ENCODE data around the gene CYP1B1. TPM values are rescaled to one million over a fixed set of nuclear protein-coding genes. Genes with fewer than 3 reads are reported as not detected.

Gene CYP1B1
- total RNA-seq, 1 experiment from 2014 or later, result 4.2 TPM

DNA sequence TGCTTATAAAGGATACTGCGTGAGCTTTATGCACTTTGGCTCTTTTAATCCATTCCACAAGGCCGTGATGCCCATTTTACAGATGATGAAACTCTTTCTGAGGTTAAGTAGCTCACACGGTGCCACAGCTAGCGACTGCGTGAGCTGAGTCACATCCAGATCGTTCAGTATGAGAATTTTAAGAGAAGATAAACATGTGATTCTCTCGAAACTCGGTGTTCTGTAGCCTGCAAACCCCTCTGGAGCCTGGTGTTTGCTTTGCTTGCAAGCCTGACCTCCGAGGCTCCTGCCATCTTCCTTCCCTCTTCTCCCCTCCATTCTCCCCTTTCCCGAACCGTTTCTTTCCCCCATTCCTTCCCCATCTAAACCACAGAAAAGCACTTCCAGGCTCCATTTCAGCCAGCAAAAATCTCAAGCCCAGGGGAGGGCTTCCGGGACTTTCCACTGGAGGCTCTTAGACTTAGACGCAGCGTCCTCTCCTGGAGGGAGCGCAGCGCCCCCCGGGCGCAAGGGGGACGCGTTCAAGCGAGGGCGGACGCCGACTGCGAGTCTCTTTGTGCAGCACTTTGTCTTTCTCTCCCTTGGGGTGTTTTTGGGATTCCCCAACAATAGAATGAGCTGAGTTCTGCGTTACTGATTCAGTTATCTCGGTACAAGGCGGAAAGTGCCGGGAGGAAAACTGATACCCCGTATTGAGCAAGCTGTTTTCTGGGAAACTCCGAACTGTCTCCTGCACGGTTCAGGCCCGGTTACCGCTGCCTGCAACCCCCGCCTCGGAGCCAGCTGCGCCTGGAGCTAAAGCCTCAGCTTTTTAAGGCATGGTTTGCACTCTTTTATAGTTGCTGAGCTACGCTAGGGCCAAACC is 38.0 kb downstream of the CYP1B1 start:
- Mint-ChIP-seq H3K27me3 (ENCODE audit: low read depth) (peaks cover 37% of the 10 kb centered on the region), H3K9me3 (no peaks in the 10 kb centered on the region), H3K4me3 (peak overlapping the region; percentile 48), H3K4me1 (peaks cover 14% of the 10 kb centered on the region), H3K36me3 (no peaks in the 10 kb centered on the region), H3K27ac (no peak overlapping the region)
- DNase-seq (ENCODE audit: low spot score) (peak; percentile 54), ATAC-seq (peak; percentile 91)
- TF ChIP-seq GRHL2 (CRISPR knock-in tag; IDR thresholded peaks at IDR 0.05; ENCODE audit: insufficient replicate concordance, severe bottlenecking) (no peak), CREM (CRISPR knock-in tag; IDR thresholded peaks at IDR 0.05) (no peak), ZNF671 (CRISPR knock-in tag; IDR thresholded peaks at IDR 0.05) (no peak), SMAD3 (CRISPR knock-in tag; IDR thresholded peaks at IDR 0.05; ENCODE audit: borderline replicate concordance) (no peak)
- TF ChIP-seq, protein P1, sequence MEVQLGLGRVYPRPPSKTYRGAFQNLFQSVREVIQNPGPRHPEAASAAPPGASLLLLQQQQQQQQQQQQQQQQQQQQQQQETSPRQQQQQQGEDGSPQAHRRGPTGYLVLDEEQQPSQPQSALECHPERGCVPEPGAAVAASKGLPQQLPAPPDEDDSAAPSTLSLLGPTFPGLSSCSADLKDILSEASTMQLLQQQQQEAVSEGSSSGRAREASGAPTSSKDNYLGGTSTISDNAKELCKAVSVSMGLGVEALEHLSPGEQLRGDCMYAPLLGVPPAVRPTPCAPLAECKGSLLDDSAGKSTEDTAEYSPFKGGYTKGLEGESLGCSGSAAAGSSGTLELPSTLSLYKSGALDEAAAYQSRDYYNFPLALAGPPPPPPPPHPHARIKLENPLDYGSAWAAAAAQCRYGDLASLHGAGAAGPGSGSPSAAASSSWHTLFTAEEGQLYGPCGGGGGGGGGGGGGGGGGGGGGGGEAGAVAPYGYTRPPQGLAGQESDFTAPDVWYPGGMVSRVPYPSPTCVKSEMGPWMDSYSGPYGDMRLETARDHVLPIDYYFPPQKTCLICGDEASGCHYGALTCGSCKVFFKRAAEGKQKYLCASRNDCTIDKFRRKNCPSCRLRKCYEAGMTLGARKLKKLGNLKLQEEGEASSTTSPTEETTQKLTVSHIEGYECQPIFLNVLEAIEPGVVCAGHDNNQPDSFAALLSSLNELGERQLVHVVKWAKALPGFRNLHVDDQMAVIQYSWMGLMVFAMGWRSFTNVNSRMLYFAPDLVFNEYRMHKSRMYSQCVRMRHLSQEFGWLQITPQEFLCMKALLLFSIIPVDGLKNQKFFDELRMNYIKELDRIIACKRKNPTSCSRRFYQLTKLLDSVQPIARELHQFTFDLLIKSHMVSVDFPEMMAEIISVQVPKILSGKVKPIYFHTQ (CRISPR knock-in tag; IDR thresholded peaks at IDR 0.05), result no peak
- TF ChIP-seq, protein P2, sequence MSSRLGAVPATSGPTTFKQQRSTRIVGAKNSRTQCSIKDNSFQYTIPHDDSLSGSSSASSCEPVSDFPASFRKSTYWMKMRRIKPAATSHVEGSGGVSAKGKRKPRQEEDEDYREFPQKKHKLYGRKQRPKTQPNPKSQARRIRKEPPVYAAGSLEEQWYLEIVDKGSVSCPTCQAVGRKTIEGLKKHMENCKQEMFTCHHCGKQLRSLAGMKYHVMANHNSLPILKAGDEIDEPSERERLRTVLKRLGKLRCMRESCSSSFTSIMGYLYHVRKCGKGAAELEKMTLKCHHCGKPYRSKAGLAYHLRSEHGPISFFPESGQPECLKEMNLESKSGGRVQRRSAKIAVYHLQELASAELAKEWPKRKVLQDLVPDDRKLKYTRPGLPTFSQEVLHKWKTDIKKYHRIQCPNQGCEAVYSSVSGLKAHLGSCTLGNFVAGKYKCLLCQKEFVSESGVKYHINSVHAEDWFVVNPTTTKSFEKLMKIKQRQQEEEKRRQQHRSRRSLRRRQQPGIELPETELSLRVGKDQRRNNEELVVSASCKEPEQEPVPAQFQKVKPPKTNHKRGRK (CRISPR knock-in tag; IDR thresholded peaks at IDR 0.05; ENCODE audit: borderline replicate concordance), result no peak
- CTCF ChIA-PET, result interaction anchor here (1.0 to 2.3 kb wide), 6 partner anchors 9 to 148 kb away, joined by 3 to 6 read pairs (median 4); partner anchors contain the start of gene CYP1B1
- POLR2A ChIA-PET, result no interaction called here

DNA sequence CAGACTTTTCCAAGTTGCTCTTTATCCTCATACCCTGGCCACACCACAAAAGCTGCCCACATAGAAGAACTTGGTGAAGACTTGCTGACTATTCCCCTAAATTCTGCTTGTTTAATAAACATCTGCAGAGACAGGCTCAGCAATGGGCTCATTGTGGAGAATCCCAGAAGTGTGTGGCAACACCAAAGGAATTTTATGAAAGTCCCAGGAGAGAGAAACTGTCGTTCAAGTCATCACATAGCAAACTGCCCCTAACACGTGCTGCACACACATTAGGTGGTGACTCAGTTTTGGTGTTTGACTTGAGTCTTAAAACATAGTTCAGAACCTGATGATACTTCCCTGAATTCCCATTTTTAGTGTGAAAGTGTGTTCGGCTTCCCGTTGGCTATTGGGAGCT is 38.6 kb downstream of the CYP1B1 start:
- no peak for ATAC-seq
- Mint-ChIP-seq H3K27ac (no peak overlapping the region), H3K4me3 (no peak overlapping the region), H3K27me3 (ENCODE audit: low read depth) (peaks cover 37% of the 10 kb centered on the region), H3K36me3 (no peaks in the 10 kb centered on the region), H3K4me1 (peaks cover 14% of the 10 kb centered on the region), H3K9me3 (no peaks in the 10 kb centered on the region)
- CTCF ChIA-PET, result interaction anchor here (1.1 to 2.3 kb wide), 3 partner anchors 9 to 44 kb away, joined by 4 to 6 read pairs (median 4); partner anchors contain the start of gene CYP1B1
- POLR2A ChIA-PET, result no interaction called here
- no peak for DNase-seq (ENCODE audit: low spot score)
- no peak for TF ChIP-seq MYBL2 (CRISPR knock-in tag; IDR thresholded peaks at IDR 0.05)
- TF ChIP-seq, protein P3, sequence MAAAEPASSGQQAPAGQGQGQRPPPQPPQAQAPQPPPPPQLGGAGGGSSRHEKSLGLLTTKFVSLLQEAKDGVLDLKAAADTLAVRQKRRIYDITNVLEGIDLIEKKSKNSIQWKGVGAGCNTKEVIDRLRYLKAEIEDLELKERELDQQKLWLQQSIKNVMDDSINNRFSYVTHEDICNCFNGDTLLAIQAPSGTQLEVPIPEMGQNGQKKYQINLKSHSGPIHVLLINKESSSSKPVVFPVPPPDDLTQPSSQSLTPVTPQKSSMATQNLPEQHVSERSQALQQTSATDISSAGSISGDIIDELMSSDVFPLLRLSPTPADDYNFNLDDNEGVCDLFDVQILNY (CRISPR knock-in tag; IDR thresholded peaks at IDR 0.05), result no peak
- TF ChIP-seq, protein P4, sequence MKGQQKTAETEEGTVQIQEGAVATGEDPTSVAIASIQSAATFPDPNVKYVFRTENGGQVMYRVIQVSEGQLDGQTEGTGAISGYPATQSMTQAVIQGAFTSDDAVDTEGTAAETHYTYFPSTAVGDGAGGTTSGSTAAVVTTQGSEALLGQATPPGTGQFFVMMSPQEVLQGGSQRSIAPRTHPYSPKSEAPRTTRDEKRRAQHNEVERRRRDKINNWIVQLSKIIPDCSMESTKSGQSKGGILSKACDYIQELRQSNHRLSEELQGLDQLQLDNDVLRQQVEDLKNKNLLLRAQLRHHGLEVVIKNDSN (CRISPR knock-in tag; IDR thresholded peaks at IDR 0.05), result no peak
- TF ChIP-seq RORB (CRISPR knock-in tag; IDR thresholded peaks at IDR 0.05), result no peak
- TF ChIP-seq JUN (CRISPR knock-in tag; IDR thresholded peaks at IDR 0.05), result no peak
- TF ChIP-seq, protein P5, sequence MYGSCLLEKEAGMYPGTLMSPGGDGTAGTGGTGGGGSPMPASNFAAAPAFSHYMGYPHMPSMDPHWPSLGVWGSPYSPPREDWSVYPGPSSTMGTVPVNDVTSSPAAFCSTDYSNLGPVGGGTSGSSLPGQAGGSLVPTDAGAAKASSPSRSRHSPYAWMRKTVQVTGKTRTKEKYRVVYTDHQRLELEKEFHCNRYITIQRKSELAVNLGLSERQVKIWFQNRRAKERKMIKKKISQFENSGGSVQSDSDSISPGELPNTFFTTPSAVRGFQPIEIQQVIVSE (CRISPR knock-in tag; IDR thresholded peaks at IDR 0.05; ENCODE audit: borderline replicate concordance), result no peak
- no peak for TF ChIP-seq GTF2I (CRISPR knock-in tag; conservative IDR thresholded peaks at IDR 0.05)
- TF ChIP-seq ATF1 (CRISPR knock-in tag; IDR thresholded peaks at IDR 0.05), result no peak
- no peak for TF ChIP-seq CREB1 (CRISPR knock-in tag; IDR thresholded peaks at IDR 0.05)
- TF ChIP-seq, protein P6, sequence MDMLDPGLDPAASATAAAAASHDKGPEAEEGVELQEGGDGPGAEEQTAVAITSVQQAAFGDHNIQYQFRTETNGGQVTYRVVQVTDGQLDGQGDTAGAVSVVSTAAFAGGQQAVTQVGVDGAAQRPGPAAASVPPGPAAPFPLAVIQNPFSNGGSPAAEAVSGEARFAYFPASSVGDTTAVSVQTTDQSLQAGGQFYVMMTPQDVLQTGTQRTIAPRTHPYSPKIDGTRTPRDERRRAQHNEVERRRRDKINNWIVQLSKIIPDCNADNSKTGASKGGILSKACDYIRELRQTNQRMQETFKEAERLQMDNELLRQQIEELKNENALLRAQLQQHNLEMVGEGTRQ (CRISPR knock-in tag; IDR thresholded peaks at IDR 0.05), result no peak
- no peak for TF ChIP-seq SMAD4 (CRISPR knock-in tag; IDR thresholded peaks at IDR 0.05)
- TF ChIP-seq ZNF396 (CRISPR knock-in tag; IDR thresholded peaks at IDR 0.05; ENCODE audit: borderline replicate concordance), result no peak
- TF ChIP-seq, protein P7, sequence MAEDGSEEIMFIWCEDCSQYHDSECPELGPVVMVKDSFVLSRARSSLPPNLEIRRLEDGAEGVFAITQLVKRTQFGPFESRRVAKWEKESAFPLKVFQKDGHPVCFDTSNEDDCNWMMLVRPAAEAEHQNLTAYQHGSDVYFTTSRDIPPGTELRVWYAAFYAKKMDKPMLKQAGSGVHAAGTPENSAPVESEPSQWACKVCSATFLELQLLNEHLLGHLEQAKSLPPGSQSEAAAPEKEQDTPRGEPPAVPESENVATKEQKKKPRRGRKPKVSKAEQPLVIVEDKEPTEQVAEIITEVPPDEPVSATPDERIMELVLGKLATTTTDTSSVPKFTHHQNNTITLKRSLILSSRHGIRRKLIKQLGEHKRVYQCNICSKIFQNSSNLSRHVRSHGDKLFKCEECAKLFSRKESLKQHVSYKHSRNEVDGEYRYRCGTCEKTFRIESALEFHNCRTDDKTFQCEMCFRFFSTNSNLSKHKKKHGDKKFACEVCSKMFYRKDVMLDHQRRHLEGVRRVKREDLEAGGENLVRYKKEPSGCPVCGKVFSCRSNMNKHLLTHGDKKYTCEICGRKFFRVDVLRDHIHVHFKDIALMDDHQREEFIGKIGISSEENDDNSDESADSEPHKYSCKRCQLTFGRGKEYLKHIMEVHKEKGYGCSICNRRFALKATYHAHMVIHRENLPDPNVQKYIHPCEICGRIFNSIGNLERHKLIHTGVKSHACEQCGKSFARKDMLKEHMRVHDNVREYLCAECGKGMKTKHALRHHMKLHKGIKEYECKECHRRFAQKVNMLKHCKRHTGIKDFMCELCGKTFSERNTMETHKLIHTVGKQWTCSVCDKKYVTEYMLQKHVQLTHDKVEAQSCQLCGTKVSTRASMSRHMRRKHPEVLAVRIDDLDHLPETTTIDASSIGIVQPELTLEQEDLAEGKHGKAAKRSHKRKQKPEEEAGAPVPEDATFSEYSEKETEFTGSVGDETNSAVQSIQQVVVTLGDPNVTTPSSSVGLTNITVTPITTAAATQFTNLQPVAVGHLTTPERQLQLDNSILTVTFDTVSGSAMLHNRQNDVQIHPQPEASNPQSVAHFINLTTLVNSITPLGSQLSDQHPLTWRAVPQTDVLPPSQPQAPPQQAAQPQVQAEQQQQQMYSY (CRISPR knock-in tag; IDR thresholded peaks at IDR 0.05), result no peak
- no peak for TF ChIP-seq MXD4 (CRISPR knock-in tag; IDR thresholded peaks at IDR 0.05; ENCODE audit: borderline replicate concordance)

Measured in WTC11 (cell line).